Mesangial cell (primary cell): ENCODE results near the gene PLCXD1. TPM values are rescaled to one million over a fixed set of nuclear protein-coding genes. Genes with fewer than 3 reads are reported as not detected.

Source experiments
- total RNA-seq: library from RNA; depleted of rRNA; stranded (reverse); fragments of >200 nt; gene quantifications from 2 replicates; pipeline ENCODE4 v1.2.3, GENCODE V29; 2015

Gene PLCXD1
- 25.0 and 38.1 TPM in 2 replicates for total RNA-seq

GRCh38 chrX:281166-281999 lies at the start of gene PLCXD1:
TSS of gene PLCXD1 (plus strand) at chrX:281381. CDS start at chrX:284188, 2,807 bp downstream.

GRCh38 chrX:318739-319578 lies 37.8 kb downstream of the PLCXD1 start, which contains the start of gene GTPBP6:
TSS of gene GTPBP6 (minus strand) at chrX:318796. CDS start at chrX:318787, 9 bp downstream.

Other genes starting within 250 kb of the PLCXD1 start
- gene GTPBP6, start 37.4 kb downstream of the PLCXD1 start, total RNA-seq = 47.3 and 48.4 TPM in 2 replicates
- 15.0 and 24.8 TPM in 2 replicates for gene PPP2R3B, start 105.5 kb downstream of the PLCXD1 start, total RNA-seq